Glutamatergic neuron (in vitro differentiated cells): ENCODE measurements around the gene MDH2. TPM values are rescaled to one million over a fixed set of nuclear protein-coding genes. Genes with fewer than 3 reads are reported as not detected.
"Not testable (repeated sequence)": the region's sequence is repeated elsewhere in the genome, so short reads cannot be mapped to it uniquely, and the experiment has no call there.

ENCODE experiments used
- DNase-seq: peaks from one replicate; pipeline ENCODE4 v3.0.0; 2022
- H3K27ac Mint-ChIP-seq: one replicate; pipeline ENCODE4 v1.8.0; 2020; ENCODE audit warnings: mild to moderate bottlenecking, mixed read lengths, inconsistent platforms; ENCODE audit not compliant: unreplicated experiment
- H3K27me3 Mint-ChIP-seq: one replicate; pipeline ENCODE4 v1.8.0; 2020; ENCODE audit warnings: mild to moderate bottlenecking, moderate library complexity, mixed read lengths, inconsistent platforms; ENCODE audit not compliant: unreplicated experiment
- H3K36me3 Mint-ChIP-seq: one replicate; pipeline ENCODE4 v1.8.0; 2020; ENCODE audit warnings: mild to moderate bottlenecking, mixed read lengths, inconsistent platforms; ENCODE audit not compliant: unreplicated experiment
- H3K4me1 Mint-ChIP-seq: one replicate; pipeline ENCODE4 v1.8.0; 2020; ENCODE audit warnings: mild to moderate bottlenecking, low read depth, mixed read lengths, inconsistent platforms; ENCODE audit not compliant: unreplicated experiment
- H3K4me3 Mint-ChIP-seq: one replicate; pipeline ENCODE4 v1.8.0; 2020; ENCODE audit warnings: mild to moderate bottlenecking, mixed read lengths, inconsistent platforms; ENCODE audit not compliant: unreplicated experiment
- H3K9me3 Mint-ChIP-seq: one replicate; pipeline ENCODE4 v1.8.0; 2020; ENCODE audit warnings: mild to moderate bottlenecking, moderate library complexity, mixed read lengths, inconsistent platforms; ENCODE audit not compliant: unreplicated experiment
- CTCF ChIP-seq: fragments of 200-600 bp; sonication (generic); IDR thresholded peaks from one replicate; pipeline ENCODE4 v1.5.0; 2021; ENCODE audit not compliant: partially characterized antibody, unreplicated experiment
- total RNA-seq: library from RNA; stranded (reverse); fragmentation: NEBNext Ultra II Directional; extraction: Animal tissue kit (Norgen Biotek cat#: 25700); gene quantifications from one replicate; pipeline ENCODE4 v1.2.1, GENCODE V29; 2021; ENCODE audit not compliant: unreplicated experiment

The MDH2 gene
- total RNA-seq, 1 donor from 2014 or later = 126 TPM

- Mint-ChIP-seq H3K9me3 (peaks cover 2% of the 10 kb centered on the region), H3K36me3 (no peaks in the 10 kb centered on the region), H3K27me3 (peaks cover 3% of the 10 kb centered on the region), H3K4me1 (no peaks in the 10 kb centered on the region), H3K27ac (no peak overlapping the region), H3K4me3 (no peak overlapping the region)
- DNase-seq = no peak
- no peak for TF ChIP-seq CTCF
Observed at GRCh38 chr7:76089865-76090475, 42.1 kb downstream of the MDH2 start.

- no peak for TF ChIP-seq CTCF
- Mint-ChIP-seq H3K4me1 (no peaks in the 10 kb centered on the region), H3K27ac (no peak overlapping the region), H3K27me3 (peaks cover 3% of the 10 kb centered on the region), H3K4me3 (no peak overlapping the region), H3K9me3 (peaks cover 2% of the 10 kb centered on the region), H3K36me3 (no peaks in the 10 kb centered on the region)
- DNase-seq = no peak
Observed at GRCh38 chr7:76091506-76091905, 43.6 kb downstream of the MDH2 start.

- H3K27me3 Mint-ChIP-seq, H3K27ac Mint-ChIP-seq, H3K4me1 Mint-ChIP-seq, H3K36me3 Mint-ChIP-seq, H3K4me3 Mint-ChIP-seq, DNase-seq, H3K9me3 Mint-ChIP-seq: not testable (repeated sequence)
Observed at GRCh38 chr7:76093531-76093930, 45.6 kb downstream of the MDH2 start.

- DNase-seq, H3K27me3 Mint-ChIP-seq, H3K36me3 Mint-ChIP-seq, H3K27ac Mint-ChIP-seq, H3K4me1 Mint-ChIP-seq, H3K9me3 Mint-ChIP-seq, H3K4me3 Mint-ChIP-seq: not testable (repeated sequence)
Observed at GRCh38 chr7:76094326-76094725, 46.4 kb downstream of the MDH2 start.

- H3K27me3 Mint-ChIP-seq = peaks cover 1% of the 10 kb centered on the region
- H3K4me3 Mint-ChIP-seq = no peak overlapping the region
- H3K27ac Mint-ChIP-seq = no peak overlapping the region
- no peaks in the 10 kb centered on the region for H3K4me1 Mint-ChIP-seq
- no peak for DNase-seq
- H3K36me3 Mint-ChIP-seq = no peaks in the 10 kb centered on the region
- no peak for TF ChIP-seq CTCF
- H3K9me3 Mint-ChIP-seq = peaks cover 2% of the 10 kb centered on the region
Observed at GRCh38 chr7:76095908-76096307, 48.0 kb downstream of the MDH2 start.

- not testable (repeated sequence) for DNase-seq, H3K27me3 Mint-ChIP-seq, H3K4me1 Mint-ChIP-seq, H3K36me3 Mint-ChIP-seq, H3K4me3 Mint-ChIP-seq, H3K27ac Mint-ChIP-seq, H3K9me3 Mint-ChIP-seq
Observed at GRCh38 chr7:76101693-76102437, 54.0 kb downstream of the MDH2 start.

GRCh38 chr7:76103788-76104187, 55.9 kb downstream of the MDH2 start:
- H3K4me3 Mint-ChIP-seq, H3K4me1 Mint-ChIP-seq, H3K36me3 Mint-ChIP-seq, H3K27ac Mint-ChIP-seq, H3K27me3 Mint-ChIP-seq, DNase-seq, H3K9me3 Mint-ChIP-seq: not testable (repeated sequence)

- H3K36me3 Mint-ChIP-seq, H3K27ac Mint-ChIP-seq, H3K27me3 Mint-ChIP-seq, DNase-seq, H3K4me1 Mint-ChIP-seq, H3K9me3 Mint-ChIP-seq, H3K4me3 Mint-ChIP-seq: not testable (repeated sequence)
Observed at GRCh38 chr7:76106130-76106529, 58.2 kb downstream of the MDH2 start.
